ENCODE measurements around the gene PCDHGC4. TPM values are rescaled to one million over a fixed set of nuclear protein-coding genes. Genes with fewer than 3 reads are reported as not detected.

The PCDHGC4 gene
- total RNA-seq, 3 donors from 2014 or later = 2.6 to 6.2 (median 6.0) TPM

- H3K27ac ChIP-seq = peak overlapping the region; percentile 87 to 96
- H3K4me1 ChIP-seq = peaks cover 11 to 24% of the 10 kb centered on the region in 2 donors
- no peaks in the 10 kb centered on the region for H3K27me3 ChIP-seq
- H3K36me3 ChIP-seq = no peaks in the 10 kb centered on the region
- no peak for TF ChIP-seq POLR2AphosphoS5 (IDR thresholded peaks at IDR 0.05)
- TF ChIP-seq CTCF (IDR thresholded peaks at IDR 0.05) = no peak
- H3K9me3 ChIP-seq = no peaks in the 10 kb centered on the region
- intact Hi-C loops (cut with DNase I; ENCODE audit: low total_unique reads) = loop anchor here (2.0 to 5.0 kb wide), 2 partner anchors 63 to 798 kb away; no protein-coding TSS in a partner anchor
- DNase-seq (ENCODE audit: low spot score in 2 of 2) = no peak
- H3K4me3 ChIP-seq = no peak overlapping the region
Observed at GRCh38 chr5:141510160-141510559, 25.3 kb downstream of the PCDHGC4 start.

- Histone ChIP-seq H3K36me3 (no peaks in the 10 kb centered on the region), H3K9me3 (no peaks in the 10 kb centered on the region), H3K4me1 (peaks cover 11 to 24% of the 10 kb centered on the region in 2 donors), H3K27me3 (no peaks in the 10 kb centered on the region), H3K4me3 (no peak overlapping the region), H3K27ac (peak overlapping the region in 1 of 2 donors; percentile 40)
- TF ChIP-seq POLR2AphosphoS5 (IDR thresholded peaks at IDR 0.05) = no peak
- TF ChIP-seq CTCF (IDR thresholded peaks at IDR 0.05) = no peak
- no peak for TF ChIP-seq POLR2A (IDR thresholded peaks at IDR 0.05)
- intact Hi-C loops (cut with DNase I; ENCODE audit: low total_unique reads) = loop anchor here (2.0 to 5.0 kb wide), 2 partner anchors 64 to 799 kb away; no protein-coding TSS in a partner anchor
- DNase-seq (ENCODE audit: low spot score in 2 of 2) = no peak
Observed at GRCh38 chr5:141510850-141511601, 26.2 kb downstream of the PCDHGC4 start.

- H3K4me3 ChIP-seq = no peak overlapping the region
Observed at GRCh38 chr5:141511771-141512325, 27.0 kb downstream of the PCDHGC4 start.

GRCh38 chr5:141512390-141512910, 27.6 kb downstream of the PCDHGC4 start:
- Histone ChIP-seq H3K4me1 (peaks cover 11 to 21% of the 10 kb centered on the region in 2 donors), H3K4me3 (peak overlapping the region; percentile 59 to 66 (median 60)), H3K36me3 (no peaks in the 10 kb centered on the region), H3K9me3 (no peaks in the 10 kb centered on the region), H3K27ac (peak overlapping the region; percentile 78 to 90), H3K27me3 (no peaks in the 10 kb centered on the region)
- intact Hi-C loops (cut with DNase I; ENCODE audit: low total_unique reads) = loop anchor here (1.0 to 5.0 kb wide), 2 partner anchors 26 to 800 kb away; no protein-coding TSS in a partner anchor
- peak; percentile 56 to 75 (median 71) for TF ChIP-seq CTCF (IDR thresholded peaks at IDR 0.05)
- no peak for TF ChIP-seq POLR2AphosphoS5 (IDR thresholded peaks at IDR 0.05)
- DNase-seq (ENCODE audit: low spot score in 2 of 2) = peak; percentile 78 to 89

More at GRCh38 chr5:141511771-141512325, 27.0 kb downstream of the PCDHGC4 start:
- TF ChIP-seq POLR2AphosphoS5 (IDR thresholded peaks at IDR 0.05) = no peak
- no peak for DNase-seq (ENCODE audit: low spot score in 2 of 2)
- Histone ChIP-seq H3K9me3 (no peaks in the 10 kb centered on the region), H3K27ac (peak overlapping the region; percentile 78 to 90), H3K4me1 (peaks cover 11 to 24% of the 10 kb centered on the region in 2 donors), H3K36me3 (no peaks in the 10 kb centered on the region), H3K27me3 (no peaks in the 10 kb centered on the region)
- intact Hi-C loops (cut with DNase I; ENCODE audit: low total_unique reads) = loop anchor here (1.0 to 5.0 kb wide), 3 partner anchors 26 to 800 kb away; no protein-coding TSS in a partner anchor

- no peak for DNase-seq (ENCODE audit: low spot score in 2 of 2)
- TF ChIP-seq CTCF (IDR thresholded peaks at IDR 0.05) = no peak
- TF ChIP-seq POLR2AphosphoS5 (IDR thresholded peaks at IDR 0.05) = peak in 1 of 3 donors; percentile 17
- H3K27ac ChIP-seq = peak overlapping the region; percentile 89 to 90
- H3K9me3 ChIP-seq = no peaks in the 10 kb centered on the region
- no peaks in the 10 kb centered on the region for H3K36me3 ChIP-seq
- intact Hi-C loops (cut with DNase I; ENCODE audit: low total_unique reads) = loop anchor here (1.0 to 5.0 kb wide), 2 partner anchors 27 to 801 kb away; no protein-coding TSS in a partner anchor
- peaks cover 8 to 15% of the 10 kb centered on the region in 2 donors for H3K4me1 ChIP-seq
- H3K4me3 ChIP-seq = peak overlapping the region; percentile 59 to 66 (median 60)
- no peaks in the 10 kb centered on the region for H3K27me3 ChIP-seq
Observed at GRCh38 chr5:141512911-141513626, 28.2 kb downstream of the PCDHGC4 start.
